HG02840 (cell line): ENCODE results near the gene MYOZ2.

Experiments
- ATAC-seq: cut with Tn5 transposase; IDR thresholded peaks from one replicate; pipeline ENCODE4 v1.9.1; 2021; ENCODE audit warnings: mild to moderate bottlenecking, moderate library complexity, moderate number of reproducible peaks; ENCODE audit not compliant: unreplicated experiment, low FRiP score

The MYOZ2 gene

GRCh38 chr4:119233750-119234149 lies 98.1 kb downstream of the MYOZ2 start:
- ATAC-seq: no peak

DNA sequence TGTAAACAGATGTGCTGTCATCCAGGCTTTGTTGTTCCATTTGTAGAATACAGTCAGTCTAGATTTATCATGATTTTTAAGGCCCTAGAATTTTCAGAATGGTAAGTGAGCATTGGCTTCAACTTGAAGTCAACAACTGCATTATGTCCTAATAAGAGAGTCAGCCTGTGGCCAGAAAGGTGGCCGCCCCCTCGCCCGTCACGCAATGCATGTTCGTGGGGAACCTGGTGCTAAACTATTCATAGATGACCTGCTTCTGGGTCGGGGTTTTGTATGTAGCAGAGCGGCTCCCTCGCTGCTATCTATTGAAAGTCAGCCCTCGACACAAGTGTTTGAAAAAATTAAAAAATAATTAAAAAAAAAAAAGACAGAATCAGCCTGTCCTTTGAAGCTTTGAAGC lies 101.6 kb downstream of the MYOZ2 start:
- no peak for ATAC-seq
